CD4-positive, alpha-beta T cell (primary cell): ENCODE results near the gene WT1. TPM values are rescaled to one million over a fixed set of nuclear protein-coding genes. Genes with fewer than 3 reads are reported as not detected.
A peak's percentile ranks its signal among the peaks of the same experiment; 100 is the strongest.

ENCODE experiments used
- ATAC-seq: fragments of 200-7000 bp; cut with Tn5 transposase; one replicate; pipeline ENCODE4 v1.10.0; 2022; ENCODE audit warnings: mild to moderate bottlenecking; ENCODE audit not compliant: poor library complexity
- CTCF ChIA-PET: fragments of 350-600 bp; sonication (Branson Sonifier 250); formaldehyde crosslinking; loops from one replicate; lab custom pipeline; 2021; ENCODE audit warnings: antibody characterized with exemption, inconsistent platforms; lab: Charles Lee
- POLR2A ChIA-PET: fragments of 350-600 bp; sonication (Branson Sonifier 250); formaldehyde crosslinking; loops from one replicate; lab custom pipeline; 2021; ENCODE audit warnings: antibody characterized with exemption, inconsistent platforms; lab: Charles Lee
- DNase-seq, 14 experiments: peaks; one replicate each; pipeline ENCODE4 v3.0.0-alpha.2; 2013 to 2020; ENCODE audit warnings: mixed read lengths in 2 of 14
- H3K27ac ChIP-seq, 2 donors: one replicate each; pipeline versions ENCODE4 v1.5.1 to v1.7.0; 2013; ENCODE audit warnings: low read length in 2 of 2, low read depth in 1 of 2, mild to moderate bottlenecking in 1 of 2
- H3K27me3 ChIP-seq, 2 experiments: 1 replicate in 1 of 2; 2 replicates in 1 of 2; pipeline versions ENCODE4 v1.6.1 to v1.7.0; 2013; ENCODE audit warnings: low read length in 2 of 2, control low read depth in 1 of 2, mild to moderate bottlenecking in 1 of 2, moderate library complexity in 1 of 2; ENCODE audit not compliant: insufficient read depth in 2 of 2, control insufficient read depth in 1 of 2
- H3K36me3 ChIP-seq: one replicate; pipeline ENCODE4 v1.6.1; 2013; ENCODE audit warnings: low read length, control low read depth; ENCODE audit not compliant: insufficient read depth
- H3K4me1 ChIP-seq: one replicate; pipeline ENCODE4 v1.6.1; 2013; ENCODE audit warnings: low read length, control low read depth; ENCODE audit not compliant: insufficient read depth
- H3K4me3 ChIP-seq: one replicate; pipeline ENCODE4 v1.5.1; 2013; ENCODE audit warnings: mild to moderate bottlenecking, low read length, moderate library complexity
- H3K9me3 ChIP-seq, 2 experiments: 1 replicate in 1 of 2; 2 replicates in 1 of 2; pipeline versions ENCODE4 v1.6.1 to v1.7.0; 2013; ENCODE audit warnings: low read length in 2 of 2, mild to moderate bottlenecking in 2 of 2, control low read depth in 1 of 2, moderate library complexity in 1 of 2; ENCODE audit not compliant: control insufficient read depth in 1 of 2, insufficient read depth in 1 of 2
- H3K27ac Mint-ChIP-seq: one replicate; pipeline ENCODE4 v1.8.0; 2020; ENCODE audit warnings: mixed read lengths
- H3K27me3 Mint-ChIP-seq: one replicate; pipeline ENCODE4 v1.8.0; 2021; ENCODE audit warnings: mixed read lengths
- H3K36me3 Mint-ChIP-seq: one replicate; pipeline ENCODE4 v1.8.0; 2021; ENCODE audit warnings: low read depth, mixed read lengths
- H3K4me1 Mint-ChIP-seq: one replicate; pipeline ENCODE4 v1.8.0; 2021; ENCODE audit warnings: low read depth, mixed read lengths
- H3K4me3 Mint-ChIP-seq: one replicate; pipeline ENCODE4 v1.8.0; 2020; ENCODE audit warnings: mild to moderate bottlenecking, mixed read lengths
- H3K9me3 Mint-ChIP-seq: one replicate; pipeline ENCODE4 v1.8.0; 2020; ENCODE audit warnings: mixed read lengths
- CTCF ChIP-seq: fragments of 200-600 bp; IDR thresholded peaks from one replicate; pipeline ENCODE4 v1.8.0; 2022; ENCODE audit warnings: antibody characterized with exemption, mild to moderate bottlenecking
- intact Hi-C, 2 experiments: fragments of 100-400 bp; cut with DNase I in 1 of 2; cut with micrococcal nuclease in 1 of 2; formaldehyde crosslinking; loops; one replicate each; pipeline versions ENCODE4 v1.15.1 to v1.9.0; 2023 to 2025; cut with DNase I, micrococcal nuclease
- total RNA-seq, 174 experiments: library from RNA in 2 of 174; stranded (reverse) in 2 of 174; gene quantifications; one replicate each; pipeline ENCODE4 v1.2.3 and lab custom pipeline; 2021 to 2026

The WT1 gene
- total RNA-seq, 2 experiments from 2014 or later: not detected

GRCh38 chr11:32421992-32422391 is 13.3 kb downstream of the WT1 start:
- Mint-ChIP-seq H3K27me3 (peaks cover 36% of the 10 kb centered on the region), H3K4me1 (peaks cover 26% of the 10 kb centered on the region), H3K4me3 (no peak overlapping the region), H3K36me3 (no peaks in the 10 kb centered on the region), H3K9me3 (no peaks in the 10 kb centered on the region), H3K27ac (no peak overlapping the region)
- ChIA-PET CTCF (no interaction called here), POLR2A (no interaction called here)
- Histone ChIP-seq H3K4me3 (no peak overlapping the region), H3K4me1 (peaks cover 23% of the 10 kb centered on the region), H3K27ac (no peak overlapping the region), H3K27me3 (peaks cover 13 to 16% of the 10 kb centered on the region in 2 experiments), H3K9me3 (peaks cover 0 to 9% of the 10 kb centered on the region in 2 experiments), H3K36me3 (no peaks in the 10 kb centered on the region)
- TF ChIP-seq CTCF: no peak
- intact Hi-C loops: no loop called here
- no peak for DNase-seq
- ATAC-seq: no peak

- no peaks in the 10 kb centered on the region for H3K36me3 Mint-ChIP-seq
Observed at GRCh38 chr11:32420937-32421901, 14.1 kb downstream of the WT1 start.

GRCh38 chr11:32420139-32420538 is 15.2 kb downstream of the WT1 start:
- DNase-seq (no peak), ATAC-seq (no peak)
- Histone ChIP-seq H3K4me3 (no peak overlapping the region), H3K9me3 (no peaks in the 10 kb centered on the region), H3K36me3 (no peaks in the 10 kb centered on the region), H3K27ac (no peak overlapping the region), H3K27me3 (no peaks in the 10 kb centered on the region), H3K4me1 (peaks cover 18% of the 10 kb centered on the region)
- no peak for TF ChIP-seq CTCF
- no peak overlapping the region for H3K4me3 Mint-ChIP-seq
- POLR2A ChIA-PET: interaction anchor here (1.5 kb wide), 1 partner anchor 163 kb away, joined by 3 read pairs; the partner anchor contains the start of gene EIF3M
- peaks cover 19% of the 10 kb centered on the region for H3K4me1 Mint-ChIP-seq
- H3K27me3 Mint-ChIP-seq: peaks cover 22% of the 10 kb centered on the region
- no peaks in the 10 kb centered on the region for H3K36me3 Mint-ChIP-seq
- intact Hi-C loops: no loop called here
- no peak overlapping the region for H3K27ac Mint-ChIP-seq
- H3K9me3 Mint-ChIP-seq: no peaks in the 10 kb centered on the region
- CTCF ChIA-PET: no interaction called here

More at GRCh38 chr11:32420937-32421901, 14.1 kb downstream of the WT1 start:
- peak overlapping the region; percentile 44 for H3K4me3 Mint-ChIP-seq
- H3K27me3 ChIP-seq: peaks cover 5 to 8% of the 10 kb centered on the region in 2 experiments
- peak in 6 of 14 experiments; percentile 7 to 70 (median 45) for DNase-seq
- peaks cover 18% of the 10 kb centered on the region for H3K4me1 ChIP-seq
- no peak overlapping the region for H3K27ac Mint-ChIP-seq
- H3K27ac ChIP-seq: no peak overlapping the region
- TF ChIP-seq CTCF: no peak
- ChIA-PET CTCF (interaction anchor here (0.6 kb wide), 1 partner anchor 18 kb away, joined by 3 read pairs; no protein-coding TSS in a partner anchor), POLR2A (interaction anchor here (1.5 kb wide), 1 partner anchor 162 kb away, joined by 3 read pairs; the partner anchor contains the start of gene EIF3M)
- H3K9me3 ChIP-seq: peaks cover 0 to 2% of the 10 kb centered on the region in 2 experiments
- H3K36me3 ChIP-seq: no peaks in the 10 kb centered on the region
- no peaks in the 10 kb centered on the region for H3K9me3 Mint-ChIP-seq
- peaks cover 32% of the 10 kb centered on the region for H3K27me3 Mint-ChIP-seq
- peak; percentile 86 for ATAC-seq
- peaks cover 26% of the 10 kb centered on the region for H3K4me1 Mint-ChIP-seq
- H3K4me3 ChIP-seq: no peak overlapping the region
- intact Hi-C loops: no loop called here
